Glutamatergic neuron (in vitro differentiated cells): ENCODE measurements around the gene CDH23. TPM values are rescaled to one million over a fixed set of nuclear protein-coding genes. Genes with fewer than 3 reads are reported as not detected.

ENCODE experiments used
- DNase-seq: peaks from one replicate; pipeline ENCODE4 v3.0.0; 2022
- H3K27ac Mint-ChIP-seq: one replicate; pipeline ENCODE4 v1.8.0; 2020; ENCODE audit warnings: mild to moderate bottlenecking, mixed read lengths, inconsistent platforms; ENCODE audit not compliant: unreplicated experiment
- H3K27me3 Mint-ChIP-seq: one replicate; pipeline ENCODE4 v1.8.0; 2020; ENCODE audit warnings: mild to moderate bottlenecking, moderate library complexity, mixed read lengths, inconsistent platforms; ENCODE audit not compliant: unreplicated experiment
- H3K36me3 Mint-ChIP-seq: one replicate; pipeline ENCODE4 v1.8.0; 2020; ENCODE audit warnings: mild to moderate bottlenecking, mixed read lengths, inconsistent platforms; ENCODE audit not compliant: unreplicated experiment
- H3K4me1 Mint-ChIP-seq: one replicate; pipeline ENCODE4 v1.8.0; 2020; ENCODE audit warnings: mild to moderate bottlenecking, low read depth, mixed read lengths, inconsistent platforms; ENCODE audit not compliant: unreplicated experiment
- H3K4me3 Mint-ChIP-seq: one replicate; pipeline ENCODE4 v1.8.0; 2020; ENCODE audit warnings: mild to moderate bottlenecking, mixed read lengths, inconsistent platforms; ENCODE audit not compliant: unreplicated experiment
- H3K9me3 Mint-ChIP-seq: one replicate; pipeline ENCODE4 v1.8.0; 2020; ENCODE audit warnings: mild to moderate bottlenecking, moderate library complexity, mixed read lengths, inconsistent platforms; ENCODE audit not compliant: unreplicated experiment
- CTCF ChIP-seq: fragments of 200-600 bp; sonication (generic); IDR thresholded peaks from one replicate; pipeline ENCODE4 v1.5.0; 2021; ENCODE audit not compliant: partially characterized antibody, unreplicated experiment
- total RNA-seq: library from RNA; stranded (reverse); fragmentation: NEBNext Ultra II Directional; extraction: Animal tissue kit (Norgen Biotek cat#: 25700); gene quantifications from one replicate; pipeline ENCODE4 v1.2.1, GENCODE V29; 2021; ENCODE audit not compliant: unreplicated experiment

Gene CDH23
- total RNA-seq, 1 donor from 2014 or later: 2.0 TPM

DNA sequence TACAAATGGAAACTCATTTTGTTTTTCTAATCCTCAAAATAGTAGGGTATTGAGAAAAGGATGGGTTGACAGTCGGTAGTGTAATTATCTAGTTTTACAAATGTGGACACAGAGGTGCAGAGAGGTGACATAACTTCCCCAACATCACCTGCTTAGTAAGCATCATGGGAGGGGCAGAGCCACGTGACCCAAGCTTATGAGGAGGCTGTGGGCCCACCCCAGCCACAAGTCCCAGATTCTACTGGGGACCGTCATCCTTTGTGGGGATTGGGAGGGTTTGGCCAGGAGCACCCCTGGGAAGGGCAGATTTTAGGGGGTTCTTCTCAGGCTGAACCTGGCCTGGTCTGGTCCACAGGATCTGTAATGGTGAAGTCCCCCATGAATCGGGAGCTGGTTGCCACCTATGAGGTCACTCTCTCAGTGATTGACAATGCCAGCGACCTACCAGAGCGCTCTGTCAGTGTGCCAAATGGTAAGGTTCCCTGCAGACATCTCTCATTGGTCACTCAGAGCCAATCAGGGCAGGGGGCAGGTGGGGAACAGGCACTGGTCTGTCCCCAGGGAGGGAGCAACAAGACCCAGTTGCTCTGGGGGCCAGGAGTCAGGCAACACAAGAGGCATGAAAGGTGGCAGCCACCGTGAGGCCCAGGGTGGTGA, 400.2 kb downstream of the CDH23 start:
- Mint-ChIP-seq H3K4me1 (no peaks in the 10 kb centered on the region), H3K27me3 (peaks cover 5% of the 10 kb centered on the region), H3K4me3 (no peak overlapping the region), H3K36me3 (peaks cover 15% of the 10 kb centered on the region), H3K27ac (no peak overlapping the region), H3K9me3 (peaks cover 3% of the 10 kb centered on the region)
- no peak for DNase-seq
- no peak for TF ChIP-seq CTCF

DNA sequence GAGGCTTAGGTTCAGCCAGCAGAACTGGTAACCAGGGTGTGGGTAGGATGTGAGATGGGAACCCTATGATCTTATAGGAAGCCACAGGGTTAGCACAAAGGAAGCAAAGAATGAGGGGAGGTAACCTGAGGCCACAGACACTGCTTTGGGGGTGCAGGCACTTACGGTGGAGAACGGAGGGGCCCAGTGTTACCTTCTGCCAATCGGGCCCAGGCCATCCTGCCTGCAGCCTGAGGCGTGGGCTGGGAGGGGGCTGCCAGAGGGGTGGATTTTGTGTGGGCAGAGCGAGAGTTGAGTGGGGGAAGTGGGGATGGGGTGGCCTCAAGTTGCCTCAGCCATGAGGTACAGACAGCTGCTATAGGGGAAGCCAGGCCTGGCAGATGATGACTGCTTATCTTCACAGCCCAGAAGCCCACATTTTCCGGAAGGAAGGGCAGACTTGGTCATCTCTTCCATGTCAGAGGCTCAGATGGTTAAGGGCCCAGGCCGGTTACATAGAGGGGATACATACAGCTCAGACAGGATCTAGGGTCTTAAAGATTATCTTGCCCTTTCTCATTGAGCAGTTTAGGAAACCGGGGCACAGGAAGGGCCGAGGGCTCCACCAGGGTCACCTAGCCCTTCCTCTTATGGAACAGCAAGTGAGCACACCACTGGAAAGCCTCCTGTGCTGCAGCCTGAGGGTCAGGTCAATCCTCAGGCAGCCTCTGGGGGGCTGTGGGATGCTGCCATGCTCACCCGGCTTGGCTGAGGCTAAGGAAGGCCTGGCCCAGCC, 401.0 kb downstream of the CDH23 start:
- peaks cover 15% of the 10 kb centered on the region for H3K36me3 Mint-ChIP-seq
- H3K9me3 Mint-ChIP-seq: peaks cover 3% of the 10 kb centered on the region
- H3K4me3 Mint-ChIP-seq: no peak overlapping the region
- no peak overlapping the region for H3K27ac Mint-ChIP-seq
- no peak for TF ChIP-seq CTCF
- no peak for DNase-seq
- no peaks in the 10 kb centered on the region for H3K4me1 Mint-ChIP-seq
- peaks cover 5% of the 10 kb centered on the region for H3K27me3 Mint-ChIP-seq

DNA sequence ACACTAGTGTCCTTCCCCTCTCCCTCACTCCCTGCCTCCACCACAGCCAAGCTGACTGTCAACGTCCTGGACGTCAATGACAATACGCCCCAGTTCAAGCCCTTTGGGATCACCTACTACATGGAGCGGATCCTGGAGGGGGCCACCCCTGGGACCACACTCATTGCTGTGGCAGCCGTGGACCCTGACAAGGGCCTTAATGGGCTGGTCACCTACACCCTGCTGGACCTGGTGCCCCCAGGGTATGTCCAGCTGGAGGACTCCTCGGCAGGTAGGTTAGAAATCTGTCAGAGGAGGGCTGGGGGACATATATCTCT, 401.5 kb downstream of the CDH23 start:
- TF ChIP-seq CTCF: no peak
- peaks cover 3% of the 10 kb centered on the region for H3K9me3 Mint-ChIP-seq
- H3K4me3 Mint-ChIP-seq: no peak overlapping the region
- H3K27me3 Mint-ChIP-seq: peaks cover 5% of the 10 kb centered on the region
- peaks cover 15% of the 10 kb centered on the region for H3K36me3 Mint-ChIP-seq
- no peak overlapping the region for H3K27ac Mint-ChIP-seq
- H3K4me1 Mint-ChIP-seq: no peaks in the 10 kb centered on the region
- no peak for DNase-seq

DNA sequence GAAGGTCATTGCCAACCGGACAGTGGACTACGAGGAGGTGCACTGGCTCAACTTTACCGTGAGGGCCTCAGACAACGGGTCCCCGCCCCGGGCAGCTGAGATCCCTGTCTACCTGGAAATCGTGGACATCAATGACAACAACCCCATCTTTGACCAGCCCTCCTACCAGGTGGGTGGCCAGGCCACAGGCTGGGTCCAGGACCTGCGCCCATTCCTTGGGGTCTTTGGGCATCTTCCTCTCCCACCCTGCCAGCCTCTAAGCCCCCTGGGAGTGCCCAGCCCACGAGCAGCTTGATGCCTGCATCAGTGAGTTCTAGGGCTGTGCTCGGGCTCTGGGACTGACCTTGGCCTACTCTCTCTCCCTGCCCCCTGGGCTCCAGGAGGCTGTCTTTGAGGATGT, 402.4 kb downstream of the CDH23 start:
- H3K4me3 Mint-ChIP-seq: no peak overlapping the region
- no peak overlapping the region for H3K27ac Mint-ChIP-seq
- peaks cover 3% of the 10 kb centered on the region for H3K9me3 Mint-ChIP-seq
- H3K4me1 Mint-ChIP-seq: peaks cover 2% of the 10 kb centered on the region
- no peak for TF ChIP-seq CTCF
- peaks cover 5% of the 10 kb centered on the region for H3K27me3 Mint-ChIP-seq
- peaks cover 15% of the 10 kb centered on the region for H3K36me3 Mint-ChIP-seq
- no peak for DNase-seq
